Subcutaneous adipose tissue (tissue), 4 donors: ENCODE results near the gene PIP5K1B. TPM values are rescaled to one million over a fixed set of nuclear protein-coding genes. Genes with fewer than 3 reads are reported as not detected.

Experiments
- total RNA-seq, 4 donors: library from RNA; depleted of rRNA; stranded (reverse); fragments of >200 nt; gene quantifications; one replicate each; pipeline ENCODE4 v1.1.0, GENCODE V29; 2016
- TF ChIP-seq, protein P1 (sequence below): fragments of 450-650 bp; IDR thresholded peaks from one replicate; pipeline ENCODE4 v1.5.1; 2016; ENCODE audit warnings: low read depth, mild to moderate bottlenecking, control low read depth, antibody characterized with exemption, moderate library complexity

PIP5K1B gene
- total RNA-seq, 4 donors from 2014 or later = 0.88 to 4.4 (median 1.4) TPM

DNA sequence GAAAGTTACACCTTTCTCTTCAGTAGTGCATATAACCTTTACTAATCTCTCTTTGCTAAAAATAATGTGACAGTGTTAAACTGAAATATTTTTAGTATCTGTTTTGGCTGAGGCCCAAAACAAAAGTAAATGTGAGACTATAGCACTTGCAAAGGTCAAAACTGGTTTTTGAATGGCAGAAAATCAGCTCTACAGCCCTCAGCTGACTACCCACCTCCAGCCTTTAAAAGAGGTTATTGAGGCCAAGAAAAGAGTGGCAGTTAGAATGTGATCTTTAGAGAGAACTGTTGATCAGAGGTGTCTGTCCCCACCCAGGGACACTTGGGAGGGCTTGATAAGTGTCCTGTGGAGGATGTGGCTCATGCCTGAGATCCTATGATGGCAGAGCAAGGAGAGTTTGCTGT lies 278.0 kb downstream of the PIP5K1B start:
- TF ChIP-seq, protein P1, sequence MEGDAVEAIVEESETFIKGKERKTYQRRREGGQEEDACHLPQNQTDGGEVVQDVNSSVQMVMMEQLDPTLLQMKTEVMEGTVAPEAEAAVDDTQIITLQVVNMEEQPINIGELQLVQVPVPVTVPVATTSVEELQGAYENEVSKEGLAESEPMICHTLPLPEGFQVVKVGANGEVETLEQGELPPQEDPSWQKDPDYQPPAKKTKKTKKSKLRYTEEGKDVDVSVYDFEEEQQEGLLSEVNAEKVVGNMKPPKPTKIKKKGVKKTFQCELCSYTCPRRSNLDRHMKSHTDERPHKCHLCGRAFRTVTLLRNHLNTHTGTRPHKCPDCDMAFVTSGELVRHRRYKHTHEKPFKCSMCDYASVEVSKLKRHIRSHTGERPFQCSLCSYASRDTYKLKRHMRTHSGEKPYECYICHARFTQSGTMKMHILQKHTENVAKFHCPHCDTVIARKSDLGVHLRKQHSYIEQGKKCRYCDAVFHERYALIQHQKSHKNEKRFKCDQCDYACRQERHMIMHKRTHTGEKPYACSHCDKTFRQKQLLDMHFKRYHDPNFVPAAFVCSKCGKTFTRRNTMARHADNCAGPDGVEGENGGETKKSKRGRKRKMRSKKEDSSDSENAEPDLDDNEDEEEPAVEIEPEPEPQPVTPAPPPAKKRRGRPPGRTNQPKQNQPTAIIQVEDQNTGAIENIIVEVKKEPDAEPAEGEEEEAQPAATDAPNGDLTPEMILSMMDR = no peak

DNA sequence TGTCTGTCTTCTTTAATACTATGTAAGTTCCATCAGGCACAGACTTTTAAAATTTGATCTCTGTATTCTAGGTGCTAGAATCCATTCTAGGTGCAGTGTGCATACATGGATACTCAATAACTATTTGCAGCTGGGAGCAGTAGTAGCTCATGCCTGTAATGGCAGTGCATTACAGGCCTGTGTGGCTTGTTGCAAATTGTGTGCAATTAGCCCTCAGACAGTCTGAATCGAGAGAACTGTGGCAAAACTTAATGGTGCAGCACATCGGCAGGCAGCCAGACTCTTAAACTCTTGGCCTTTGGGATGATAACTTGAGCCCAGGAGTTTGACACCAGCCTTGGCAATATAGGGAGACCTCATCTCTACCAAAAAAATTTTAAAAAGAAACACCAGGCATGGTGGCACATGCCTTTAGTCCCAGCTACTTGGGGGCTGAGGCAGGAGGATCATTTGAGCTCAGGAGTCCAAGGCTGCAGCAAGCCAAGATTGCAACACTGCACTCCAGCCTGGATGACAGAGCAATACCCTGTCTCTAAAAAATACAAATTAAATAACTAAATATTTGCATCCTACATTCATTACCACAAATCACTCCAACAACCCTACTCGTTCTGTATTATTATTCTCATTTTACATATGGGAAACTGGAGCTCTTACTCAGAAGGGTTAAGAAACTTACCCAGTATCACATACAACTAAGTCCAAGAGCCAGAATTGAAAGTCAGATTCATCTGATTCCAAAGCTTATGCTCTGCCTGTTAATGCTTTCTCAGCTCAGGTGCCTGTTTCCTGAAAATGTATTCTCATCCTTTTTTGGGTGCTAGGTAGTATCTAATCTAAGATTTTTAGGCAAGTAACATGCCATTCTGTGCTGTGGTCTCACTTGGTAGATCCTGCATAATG lies 278.7 kb downstream of the PIP5K1B start:
- TF ChIP-seq, protein P1 = no peak

DNA sequence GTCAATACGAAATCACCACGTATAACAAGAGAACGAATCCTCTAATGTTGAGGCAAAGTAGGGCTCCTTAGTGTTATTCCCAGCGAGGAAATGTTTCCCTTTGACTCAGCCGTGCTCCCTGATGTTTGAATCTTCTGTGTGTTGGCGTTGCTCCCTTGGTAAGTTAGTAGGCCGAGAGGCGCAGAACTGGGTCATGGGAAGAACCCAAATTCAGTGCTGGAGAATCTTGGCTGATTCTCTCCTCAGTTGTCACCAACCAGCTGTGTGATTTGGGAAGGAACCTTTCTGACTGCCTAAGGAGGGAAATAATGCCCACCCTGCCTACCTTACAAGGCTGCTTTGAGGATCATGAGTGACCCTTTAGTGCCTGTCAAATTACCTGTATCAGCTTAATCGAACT lies 286.4 kb downstream of the PIP5K1B start:
- TF ChIP-seq, protein P1 = no peak

DNA sequence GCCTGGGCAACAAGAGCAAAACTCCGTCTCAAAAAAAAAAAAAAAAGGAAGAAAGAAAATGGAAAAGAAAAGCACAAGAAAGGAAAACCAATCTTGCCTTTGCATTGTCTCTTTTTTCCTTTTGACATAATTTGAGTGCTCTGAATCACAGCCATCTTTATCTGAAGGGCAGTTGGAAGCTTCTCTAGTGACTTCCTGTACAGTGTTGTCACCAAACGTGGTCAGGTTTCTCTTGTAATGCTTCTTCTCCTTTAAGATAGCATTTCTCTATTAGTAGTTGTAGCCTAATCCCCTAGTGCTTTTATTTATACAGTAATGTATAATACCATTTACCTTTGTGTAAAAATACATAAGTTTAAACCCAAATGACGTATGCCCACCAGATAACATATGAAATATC lies 290.7 kb downstream of the PIP5K1B start:
- TF ChIP-seq, protein P1 = no peak

DNA sequence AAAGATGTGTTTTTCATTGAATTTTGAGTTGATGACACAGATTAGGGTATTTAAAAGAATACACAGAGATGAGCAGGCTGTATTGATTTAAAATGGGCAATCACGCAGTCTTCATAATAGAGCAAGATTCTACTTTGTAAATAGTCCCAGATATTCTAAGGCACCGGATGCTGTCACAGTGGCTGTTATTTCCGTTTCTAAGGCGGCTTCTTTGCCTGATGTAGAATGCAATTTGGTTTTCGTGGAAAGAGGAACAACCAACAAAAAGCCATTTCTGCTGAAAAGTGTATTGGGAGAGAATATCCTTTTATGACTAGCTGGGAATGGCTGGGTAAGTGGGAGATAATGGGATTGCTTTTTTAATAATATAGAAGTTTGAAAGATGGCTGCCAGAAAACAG lies 291.4 kb downstream of the PIP5K1B start:
- TF ChIP-seq, protein P1 = no peak

DNA sequence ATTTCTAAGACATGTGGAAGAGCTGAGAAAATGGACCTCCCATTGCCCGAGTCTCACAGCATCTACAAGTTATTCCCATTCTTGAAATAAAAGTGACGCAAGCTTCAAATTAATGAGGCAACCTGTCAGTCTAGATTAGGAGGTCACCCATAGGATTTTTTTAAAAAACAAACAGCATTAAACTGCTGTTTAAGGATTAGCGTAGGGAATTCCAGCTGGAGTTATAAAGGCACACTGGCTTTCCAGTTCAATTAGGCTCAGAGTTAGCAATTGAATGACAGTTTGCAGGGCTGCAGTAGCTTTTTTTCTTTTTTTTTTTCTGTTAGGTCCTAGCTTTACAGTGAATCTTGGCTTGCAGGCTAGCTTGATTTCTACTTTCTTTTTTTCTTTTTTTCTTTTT lies 292.6 kb downstream of the PIP5K1B start:
- TF ChIP-seq, protein P1 = no peak

DNA sequence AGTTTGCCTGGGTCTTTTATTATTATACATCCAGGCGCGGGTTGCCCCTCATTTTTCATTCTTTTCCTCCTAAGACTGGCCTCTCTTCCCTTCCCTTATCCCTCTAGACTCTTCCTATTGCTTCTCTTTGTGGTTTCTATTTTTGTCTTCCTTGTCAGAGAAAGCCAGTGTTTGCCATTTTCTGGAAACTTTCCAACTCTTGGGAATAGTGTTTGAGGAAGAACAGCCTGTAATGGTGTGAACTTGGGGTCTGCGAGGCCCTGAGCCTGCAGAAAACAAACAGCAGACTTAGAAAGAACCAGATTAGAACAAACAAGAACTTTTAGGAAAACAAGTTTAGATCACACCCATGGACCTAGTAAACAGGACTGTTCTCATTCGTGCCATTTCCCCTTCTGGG lies 293.3 kb downstream of the PIP5K1B start:
- TF ChIP-seq, protein P1 = no peak
